Measurements from ENCODE around the gene ABCA1. TPM values are rescaled to one million over a fixed set of nuclear protein-coding genes. Genes with fewer than 3 reads are reported as not detected.
A peak's percentile ranks its signal among the peaks of the same experiment; 100 is the strongest.

The ABCA1 gene
- total RNA-seq, 4 donors from 2014 or later = 87.3 to 188 (median 124) TPM

- ATAC-seq (ENCODE audit: low FRiP score) (peak; percentile 70), DNase-seq (ENCODE audit: low spot score) (no peak)
- no peak for TF ChIP-seq CTCF (IDR thresholded peaks at IDR 0.05)
Observed at GRCh38 chr9:104872656-104873488, 55.1 kb downstream of the ABCA1 start.

GRCh38 chr9:104871961-104872527 lies 55.9 kb downstream of the ABCA1 start:
- no peak for DNase-seq (ENCODE audit: low spot score)
- TF ChIP-seq CTCF (IDR thresholded peaks at IDR 0.05) = no peak
- ATAC-seq (ENCODE audit: low FRiP score) = no peak

GRCh38 chr9:104869811-104870210 lies 58.1 kb downstream of the ABCA1 start:
- ATAC-seq (ENCODE audit: low FRiP score) (no peak), DNase-seq (ENCODE audit: low spot score) (no peak)
- no peak for TF ChIP-seq CTCF (IDR thresholded peaks at IDR 0.05)

GRCh38 chr9:104868687-104869404 lies 59.1 kb downstream of the ABCA1 start:
- DNase-seq (ENCODE audit: low spot score) = no peak
- TF ChIP-seq CTCF (IDR thresholded peaks at IDR 0.05) = no peak
- ATAC-seq (ENCODE audit: low FRiP score) = peak; percentile 76

- TF ChIP-seq CTCF (IDR thresholded peaks at IDR 0.05) = no peak
- DNase-seq (ENCODE audit: low spot score) (no peak), ATAC-seq (ENCODE audit: low FRiP score) (no peak)
Observed at GRCh38 chr9:104868303-104868686, 59.7 kb downstream of the ABCA1 start.

- ATAC-seq (ENCODE audit: low FRiP score) (no peak), DNase-seq (ENCODE audit: low spot score) (no peak)
- TF ChIP-seq CTCF (IDR thresholded peaks at IDR 0.05) = no peak
Observed at GRCh38 chr9:104866191-104866590, 61.8 kb downstream of the ABCA1 start.

All from omental fat pad (tissue), 4 donors.